Endothelial cell (in vitro differentiated cells): ENCODE results near the gene FXYD4. TPM values are rescaled to one million over a fixed set of nuclear protein-coding genes. Genes with fewer than 3 reads are reported as not detected.
A peak's percentile ranks its signal among the peaks of the same experiment; 100 is the strongest.
"Not testable (repeated sequence)": the region's sequence is repeated elsewhere in the genome, so short reads cannot be mapped to it uniquely, and the experiment has no call there.

ENCODE experiments used
- DNase-seq: peaks from one replicate; pipeline ENCODE4 v3.0.0; 2021; ENCODE audit warnings: low spot score
- H3K27ac Mint-ChIP-seq: one replicate; pipeline ENCODE4 v1.8.0; 2021; ENCODE audit warnings: mixed read lengths, inconsistent platforms; ENCODE audit not compliant: unreplicated experiment
- H3K27me3 Mint-ChIP-seq: one replicate; pipeline ENCODE4 v1.8.0; 2021; ENCODE audit warnings: mild to moderate bottlenecking, moderate library complexity, mixed read lengths, inconsistent platforms; ENCODE audit not compliant: unreplicated experiment
- H3K36me3 Mint-ChIP-seq: one replicate; pipeline ENCODE4 v1.8.0; 2021; ENCODE audit warnings: mild to moderate bottlenecking, low read depth, mixed read lengths, inconsistent platforms; ENCODE audit not compliant: unreplicated experiment
- H3K4me1 Mint-ChIP-seq: one replicate; pipeline ENCODE4 v1.8.0; 2021; ENCODE audit warnings: mild to moderate bottlenecking, mixed read lengths, inconsistent platforms; ENCODE audit not compliant: unreplicated experiment
- H3K4me3 Mint-ChIP-seq: one replicate; pipeline ENCODE4 v1.8.0; 2021; ENCODE audit warnings: mild to moderate bottlenecking, mixed read lengths, inconsistent platforms; ENCODE audit not compliant: unreplicated experiment
- H3K9me3 Mint-ChIP-seq: one replicate; pipeline ENCODE4 v1.8.0; 2021; ENCODE audit warnings: mixed read lengths, inconsistent platforms; ENCODE audit not compliant: unreplicated experiment
- CTCF ChIP-seq: fragments of 200-600 bp; sonication (generic); IDR thresholded peaks from one replicate; pipeline ENCODE4 v1.5.0; 2021; ENCODE audit warnings: antibody characterized with exemption; ENCODE audit not compliant: unreplicated experiment
- total RNA-seq: library from RNA; stranded (reverse); fragmentation: NEBNext Ultra II Directional; extraction: Animal tissue kit (Norgen Biotek cat#: 25700); gene quantifications from one replicate; pipeline ENCODE4 v1.2.1, GENCODE V29; 2021; ENCODE audit not compliant: unreplicated experiment

FXYD4 gene
- total RNA-seq, 1 donor from 2014 or later, result not detected

GRCh38 chr10:43336061-43336460, 35.4 kb upstream of the FXYD4 start:
- Mint-ChIP-seq H3K4me3 (no peak overlapping the region), H3K9me3 (no peaks in the 10 kb centered on the region), H3K4me1 (peaks cover 16% of the 10 kb centered on the region), H3K36me3 (no peaks in the 10 kb centered on the region), H3K27me3 (peaks cover 10% of the 10 kb centered on the region), H3K27ac (no peak overlapping the region)
- TF ChIP-seq CTCF, result no peak
- DNase-seq, result no peak

GRCh38 chr10:43336641-43337318, 34.7 kb upstream of the FXYD4 start:
- no peaks in the 10 kb centered on the region for H3K36me3 Mint-ChIP-seq
- no peak for DNase-seq
- H3K9me3 Mint-ChIP-seq, result no peaks in the 10 kb centered on the region
- no peak for TF ChIP-seq CTCF
- H3K4me3 Mint-ChIP-seq, result no peak overlapping the region
- H3K4me1 Mint-ChIP-seq, result peaks cover 16% of the 10 kb centered on the region
- peaks cover 12% of the 10 kb centered on the region for H3K27me3 Mint-ChIP-seq
- H3K27ac Mint-ChIP-seq, result no peak overlapping the region

- peaks cover 16% of the 10 kb centered on the region for H3K4me1 Mint-ChIP-seq
- not testable (repeated sequence) for H3K27ac Mint-ChIP-seq, DNase-seq, H3K9me3 Mint-ChIP-seq, H3K36me3 Mint-ChIP-seq, H3K4me3 Mint-ChIP-seq
- H3K27me3 Mint-ChIP-seq, result peaks cover 12% of the 10 kb centered on the region
Observed at GRCh38 chr10:43337536-43337935, 33.9 kb upstream of the FXYD4 start.

GRCh38 chr10:43338117-43338516, 33.3 kb upstream of the FXYD4 start:
- H3K4me3 Mint-ChIP-seq, result no peak overlapping the region
- H3K36me3 Mint-ChIP-seq, result no peaks in the 10 kb centered on the region
- no peak overlapping the region for H3K27ac Mint-ChIP-seq
- DNase-seq, result no peak
- H3K4me1 Mint-ChIP-seq, result peaks cover 16% of the 10 kb centered on the region
- peaks cover 12% of the 10 kb centered on the region for H3K27me3 Mint-ChIP-seq
- peak; percentile 20 for TF ChIP-seq CTCF
- H3K9me3 Mint-ChIP-seq, result no peaks in the 10 kb centered on the region

- Mint-ChIP-seq H3K9me3 (no peaks in the 10 kb centered on the region), H3K36me3 (no peaks in the 10 kb centered on the region), H3K27ac (no peak overlapping the region), H3K27me3 (peaks cover 12% of the 10 kb centered on the region), H3K4me3 (peak overlapping the region; percentile 0), H3K4me1 (peaks cover 16% of the 10 kb centered on the region)
- TF ChIP-seq CTCF, result no peak
- DNase-seq, result no peak
Observed at GRCh38 chr10:43339136-43339535, 32.3 kb upstream of the FXYD4 start.
